ENCODE results near the gene RAD51.

Gene RAD51

GRCh38 chr15:40756938-40757337, 62.0 kb downstream of the RAD51 start:
- TF ChIP-seq CTCF (IDR thresholded peaks at IDR 0.05; ENCODE audit: insufficient read depth, low read depth, low read length, missing control alignments), result no peak

GRCh38 chr15:40759961-40760360, 65.0 kb downstream of the RAD51 start:
- DNase-seq (ENCODE audit: low read depth), result no peak
- H3K4me3 ChIP-seq (ENCODE audit: low read length), result no peak overlapping the region
- no peak for TF ChIP-seq CTCF (IDR thresholded peaks at IDR 0.05; ENCODE audit: insufficient read depth, low read depth, low read length, missing control alignments)

More at GRCh38 chr15:40756938-40757337, 62.0 kb downstream of the RAD51 start:
- DNase-seq (ENCODE audit: low read depth), result no peak
- no peak overlapping the region for H3K4me3 ChIP-seq (ENCODE audit: low read length)

GRCh38 chr15:40762919-40763800, 68.2 kb downstream of the RAD51 start:
- H3K4me3 ChIP-seq (ENCODE audit: low read length), result peak overlapping the region; percentile 50
- DNase-seq (ENCODE audit: low read depth), result peak; percentile 46
- TF ChIP-seq CTCF (IDR thresholded peaks at IDR 0.05; ENCODE audit: insufficient read depth, low read depth, low read length, missing control alignments), result no peak

- TF ChIP-seq CTCF (IDR thresholded peaks at IDR 0.05; ENCODE audit: insufficient read depth, low read depth, low read length, missing control alignments), result peak; percentile 5
- peak; percentile 55 for DNase-seq (ENCODE audit: low read depth)
- H3K4me3 ChIP-seq (ENCODE audit: low read length), result peak within 1 kb of the TSS; percentile 50
Measured at GRCh38 chr15:40763801-40764628, 69.0 kb downstream of the RAD51 start, which contains the start of gene GCHFR. Gene GCHFR, plus strand, starts transcription at chr15:40764068. Its CDS starts 113 bp downstream, at chr15:40764181.

- DNase-seq (ENCODE audit: low read depth), result no peak
- no peak for TF ChIP-seq CTCF (IDR thresholded peaks at IDR 0.05; ENCODE audit: insufficient read depth, low read depth, low read length, missing control alignments)
- H3K4me3 ChIP-seq (ENCODE audit: low read length), result peak overlapping the region; percentile 50
Measured at GRCh38 chr15:40764629-40765103, 69.7 kb downstream of the RAD51 start.

- no peak overlapping the region for H3K4me3 ChIP-seq (ENCODE audit: low read length)
- peak; percentile 18 for DNase-seq (ENCODE audit: low read depth)
- no peak for TF ChIP-seq CTCF (IDR thresholded peaks at IDR 0.05; ENCODE audit: insufficient read depth, low read depth, low read length, missing control alignments)
Measured at GRCh38 chr15:40766194-40766815, 71.3 kb downstream of the RAD51 start.

Measured in epithelial cell of esophagus (primary cell).